Upper lobe of right lung (tissue), 1 donor: ENCODE data around the gene SUGCT. TPM values are rescaled to one million over a fixed set of nuclear protein-coding genes. Genes with fewer than 3 reads are reported as not detected.

Source experiments
- ATAC-seq: fragments of 200-7000 bp; cut with Tn5 transposase; one replicate; pipeline ENCODE4 v1.9.1; 2020; ENCODE audit warnings: mild to moderate bottlenecking, moderate library complexity
- DNase-seq: peaks from one replicate; pipeline ENCODE4 v3.0.0-alpha.2; 2020
- H3K27ac ChIP-seq: fragments of 200-600 bp; one replicate; pipeline ENCODE4 v1.8.0; 2022
- H3K27me3 ChIP-seq: fragments of 200-600 bp; one replicate; pipeline ENCODE4 v1.8.0; 2022; ENCODE audit warnings: mild to moderate bottlenecking
- H3K36me3 ChIP-seq: fragments of 200-600 bp; one replicate; pipeline ENCODE4 v1.8.0; 2022
- H3K4me1 ChIP-seq: fragments of 200-600 bp; one replicate; pipeline ENCODE4 v1.8.0; 2022
- H3K4me3 ChIP-seq: fragments of 200-600 bp; one replicate; pipeline ENCODE4 v1.8.0; 2022; ENCODE audit warnings: mild to moderate bottlenecking
- H3K9me3 ChIP-seq: fragments of 200-600 bp; one replicate; pipeline ENCODE4 v1.8.0; 2022
- intact Hi-C: fragments of 100-400 bp; cut with DNase I; formaldehyde crosslinking; loops from one replicate; pipeline ENCODE4 v1.11.0; 2022
- total RNA-seq: library from RNA; stranded (reverse); fragmentation: NEBNext Ultra II Directional; extraction: Animal tissue kit (Norgen Biotek cat#: 25700); gene quantifications from one replicate; pipeline ENCODE4 v1.2.1, GENCODE V29; 2021
- TF ChIP-seq, protein P1 (sequence below): fragments of 200-600 bp; IDR thresholded peaks from one replicate; pipeline ENCODE4 v1.8.0; 2022; ENCODE audit warnings: antibody characterized with exemption
- donor health status: DM: no; HTN: yes; CAD: no; lungs with severe emphysema.

Gene SUGCT
- total RNA-seq, 1 donor from 2014 or later, result 4.1 TPM

DNA sequence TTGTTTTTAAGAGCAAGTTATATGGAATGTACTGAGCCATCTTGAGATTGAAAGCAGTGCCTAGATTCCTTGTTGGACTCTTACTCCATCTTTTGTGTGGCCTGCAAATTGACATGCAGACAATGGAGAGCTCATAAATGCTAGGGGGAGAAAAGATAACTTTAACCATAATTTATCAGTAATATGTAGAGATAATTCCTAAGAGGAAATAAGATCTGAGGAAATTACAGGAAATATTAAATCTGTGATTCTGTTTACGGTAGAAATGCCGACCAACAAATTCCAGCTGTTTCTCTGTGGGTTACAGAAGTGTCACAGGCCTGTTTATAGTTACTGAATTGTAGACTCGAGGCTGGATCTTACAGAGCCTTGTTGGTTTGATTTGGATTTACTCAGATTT lies 348.0 kb downstream of the SUGCT start:
- no peak overlapping the region for H3K27ac ChIP-seq
- no peaks in the 10 kb centered on the region for H3K9me3 ChIP-seq
- ATAC-seq (no peak), DNase-seq (no peak)
- no peaks in the 10 kb centered on the region for H3K36me3 ChIP-seq
- no peaks in the 10 kb centered on the region for H3K27me3 ChIP-seq
- H3K4me1 ChIP-seq, result no peaks in the 10 kb centered on the region
- intact Hi-C loops, result no loop called here
- H3K4me3 ChIP-seq, result no peak overlapping the region
- TF ChIP-seq, protein P1, sequence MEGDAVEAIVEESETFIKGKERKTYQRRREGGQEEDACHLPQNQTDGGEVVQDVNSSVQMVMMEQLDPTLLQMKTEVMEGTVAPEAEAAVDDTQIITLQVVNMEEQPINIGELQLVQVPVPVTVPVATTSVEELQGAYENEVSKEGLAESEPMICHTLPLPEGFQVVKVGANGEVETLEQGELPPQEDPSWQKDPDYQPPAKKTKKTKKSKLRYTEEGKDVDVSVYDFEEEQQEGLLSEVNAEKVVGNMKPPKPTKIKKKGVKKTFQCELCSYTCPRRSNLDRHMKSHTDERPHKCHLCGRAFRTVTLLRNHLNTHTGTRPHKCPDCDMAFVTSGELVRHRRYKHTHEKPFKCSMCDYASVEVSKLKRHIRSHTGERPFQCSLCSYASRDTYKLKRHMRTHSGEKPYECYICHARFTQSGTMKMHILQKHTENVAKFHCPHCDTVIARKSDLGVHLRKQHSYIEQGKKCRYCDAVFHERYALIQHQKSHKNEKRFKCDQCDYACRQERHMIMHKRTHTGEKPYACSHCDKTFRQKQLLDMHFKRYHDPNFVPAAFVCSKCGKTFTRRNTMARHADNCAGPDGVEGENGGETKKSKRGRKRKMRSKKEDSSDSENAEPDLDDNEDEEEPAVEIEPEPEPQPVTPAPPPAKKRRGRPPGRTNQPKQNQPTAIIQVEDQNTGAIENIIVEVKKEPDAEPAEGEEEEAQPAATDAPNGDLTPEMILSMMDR, result no peak

DNA sequence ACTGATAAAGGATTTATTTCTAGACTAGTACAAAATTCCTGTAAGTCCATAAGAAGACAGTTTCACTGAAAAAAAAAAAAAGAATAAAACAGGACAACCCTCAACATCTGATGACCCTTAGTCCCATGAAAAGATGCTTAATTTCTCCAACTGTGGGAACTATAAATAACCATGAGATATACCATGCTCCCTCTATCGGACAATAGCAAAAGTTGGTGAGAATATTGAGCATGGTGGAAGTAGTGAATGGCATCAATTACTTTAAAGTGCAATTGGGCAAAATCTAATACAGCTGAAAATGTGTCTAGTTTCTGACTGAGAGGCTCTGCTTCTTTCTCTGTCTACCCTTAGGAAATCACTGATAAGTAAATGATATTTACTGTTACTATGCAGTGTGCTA lies 348.8 kb downstream of the SUGCT start:
- Histone ChIP-seq H3K9me3 (no peaks in the 10 kb centered on the region), H3K27ac (no peak overlapping the region), H3K27me3 (no peaks in the 10 kb centered on the region), H3K4me3 (no peak overlapping the region), H3K36me3 (no peaks in the 10 kb centered on the region), H3K4me1 (no peaks in the 10 kb centered on the region)
- TF ChIP-seq, protein P1, result no peak
- ATAC-seq (no peak), DNase-seq (no peak)
- intact Hi-C loops, result no loop called here

DNA sequence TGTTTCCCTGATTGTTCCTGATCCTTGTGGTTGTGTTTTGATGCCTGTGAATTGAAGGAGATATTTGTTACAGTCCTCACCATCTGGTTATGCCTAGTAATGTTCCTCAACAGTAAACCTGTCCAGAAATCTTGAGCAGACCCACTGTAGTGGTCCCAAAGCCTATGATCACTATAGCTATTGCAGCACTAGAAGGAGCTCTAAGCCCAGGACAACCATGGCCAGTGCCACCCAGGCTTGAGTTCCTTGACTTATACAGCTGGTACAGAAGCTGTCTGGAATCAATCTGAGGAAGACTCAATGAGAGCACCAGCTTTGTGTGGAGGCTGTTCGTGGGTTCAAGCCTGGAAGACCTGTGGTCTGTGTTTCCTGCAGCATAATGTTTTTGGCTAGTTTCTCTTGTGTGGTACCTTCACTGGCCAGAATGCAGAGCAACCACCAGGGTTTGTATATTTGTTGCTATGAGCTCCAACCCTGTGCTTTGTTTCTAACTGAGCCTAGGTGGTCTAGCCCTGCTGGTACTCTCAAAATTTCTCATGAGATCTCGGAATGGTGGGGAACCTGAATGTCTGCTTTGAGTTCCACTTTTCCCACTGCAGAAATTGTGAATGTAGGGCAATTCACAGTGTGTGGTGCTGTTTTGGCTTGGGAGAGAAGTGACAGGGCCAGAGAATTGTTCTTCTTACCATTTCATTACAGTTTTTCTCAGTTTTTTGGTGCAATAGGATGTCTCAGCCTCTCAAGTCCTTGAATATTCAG lies 355.2 kb downstream of the SUGCT start:
- H3K9me3 ChIP-seq, result no peaks in the 10 kb centered on the region
- no peaks in the 10 kb centered on the region for H3K27me3 ChIP-seq
- DNase-seq (no peak), ATAC-seq (no peak)
- no peaks in the 10 kb centered on the region for H3K36me3 ChIP-seq
- no peak overlapping the region for H3K27ac ChIP-seq
- TF ChIP-seq, protein P1, result no peak
- H3K4me1 ChIP-seq, result no peaks in the 10 kb centered on the region
- H3K4me3 ChIP-seq, result no peak overlapping the region
- intact Hi-C loops, result no loop called here

DNA sequence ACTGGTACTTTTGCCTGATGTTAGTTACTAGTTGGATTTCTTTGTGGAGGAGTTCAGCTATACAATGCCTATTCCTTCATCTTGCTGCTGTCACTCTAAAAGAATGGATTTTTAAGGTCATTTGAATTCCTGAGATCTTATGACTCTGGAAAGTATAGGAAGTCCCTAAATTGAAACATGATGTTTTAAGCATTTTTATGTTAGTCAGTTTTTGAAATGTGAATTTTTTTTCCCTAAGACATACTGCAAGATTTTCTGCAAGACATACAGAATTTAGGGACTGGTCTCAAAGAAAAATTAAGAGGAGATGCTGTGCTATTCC lies 355.8 kb downstream of the SUGCT start:
- Histone ChIP-seq H3K27ac (no peak overlapping the region), H3K27me3 (no peaks in the 10 kb centered on the region), H3K4me3 (no peak overlapping the region), H3K4me1 (no peaks in the 10 kb centered on the region), H3K36me3 (no peaks in the 10 kb centered on the region), H3K9me3 (no peaks in the 10 kb centered on the region)
- DNase-seq, result no peak
- intact Hi-C loops, result no loop called here
- no peak for ATAC-seq
- TF ChIP-seq, protein P1, result no peak

DNA sequence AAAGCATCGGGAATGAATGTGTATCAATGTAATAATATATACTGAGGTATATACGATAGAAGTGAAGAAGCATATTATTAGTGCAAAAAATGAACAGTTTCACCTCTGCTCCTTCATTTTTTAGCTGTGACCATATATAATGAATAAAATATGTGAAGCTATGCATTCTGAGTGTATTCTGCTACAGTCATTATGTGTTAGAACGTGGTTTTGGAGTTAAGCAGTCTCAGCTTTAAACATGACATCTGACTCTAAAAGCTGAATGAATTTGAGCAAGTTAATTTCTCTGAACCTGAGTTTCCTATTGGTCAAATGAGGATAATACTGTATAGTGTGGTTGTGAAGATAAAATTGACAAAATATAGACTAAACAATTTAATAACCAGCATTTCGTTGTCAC lies 358.1 kb downstream of the SUGCT start:
- H3K9me3 ChIP-seq, result no peaks in the 10 kb centered on the region
- no peak overlapping the region for H3K27ac ChIP-seq
- H3K27me3 ChIP-seq, result no peaks in the 10 kb centered on the region
- DNase-seq (no peak), ATAC-seq (no peak)
- no peaks in the 10 kb centered on the region for H3K36me3 ChIP-seq
- no peak overlapping the region for H3K4me3 ChIP-seq
- intact Hi-C loops, result no loop called here
- TF ChIP-seq, protein P1, result no peak
- H3K4me1 ChIP-seq, result no peaks in the 10 kb centered on the region

DNA sequence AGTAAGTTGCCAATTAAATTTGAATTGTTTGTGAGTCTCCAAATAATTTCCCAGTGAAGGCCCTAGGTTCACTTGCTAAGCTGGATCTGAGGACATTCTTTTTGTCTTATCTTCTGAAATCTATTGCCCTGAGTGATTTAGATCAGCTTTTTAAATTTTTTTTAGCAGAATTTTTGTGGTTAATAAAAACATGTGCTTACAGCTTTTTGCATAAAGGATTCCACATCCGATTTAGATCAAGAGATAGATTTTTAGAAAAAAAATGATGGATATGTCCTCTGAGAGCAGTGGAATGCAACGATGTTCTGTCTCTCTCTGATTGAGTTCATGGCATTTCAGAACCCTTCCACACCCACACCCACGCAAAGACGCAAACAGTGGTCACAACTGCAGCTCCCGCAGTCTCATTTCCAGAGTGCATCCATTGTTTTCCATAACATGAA lies 358.8 kb downstream of the SUGCT start:
- intact Hi-C loops, result no loop called here
- no peaks in the 10 kb centered on the region for H3K27me3 ChIP-seq
- no peak for DNase-seq
- no peaks in the 10 kb centered on the region for H3K36me3 ChIP-seq
- H3K4me3 ChIP-seq, result no peak overlapping the region
- no peaks in the 10 kb centered on the region for H3K9me3 ChIP-seq
- H3K27ac ChIP-seq, result no peak overlapping the region
- TF ChIP-seq, protein P1, result no peak
- no peaks in the 10 kb centered on the region for H3K4me1 ChIP-seq
- no peak for ATAC-seq
